GM18508 (cell line): ENCODE results near the gene SNORC.

Source experiments
- ATAC-seq: cut with Tn5 transposase; IDR thresholded peaks from one replicate; pipeline ENCODE4 v1.9.1; 2021; ENCODE audit warnings: moderate number of reproducible peaks; ENCODE audit not compliant: insufficient read depth, unreplicated experiment

Gene SNORC

GRCh38 chr2:232920055-232920454 lies 50.0 kb downstream of the SNORC start:
- ATAC-seq: no peak

- ATAC-seq: no peak
These were observed 50.7 kb downstream of the SNORC start for GRCh38 chr2:232920760-232921159.

- no peak for ATAC-seq
These were observed 54.4 kb downstream of the SNORC start for GRCh38 chr2:232924433-232924832.

- ATAC-seq: no peak
These were observed 55.2 kb downstream of the SNORC start for GRCh38 chr2:232925153-232925820.

GRCh38 chr2:232925821-232926156 lies 55.7 kb downstream of the SNORC start:
- ATAC-seq: no peak

GRCh38 chr2:232926431-232926939 lies 56.4 kb downstream of the SNORC start:
- ATAC-seq: no peak

- no peak for ATAC-seq
These were observed 57.1 kb downstream of the SNORC start for GRCh38 chr2:232927032-232927792.

- no peak for ATAC-seq
These were observed 57.9 kb downstream of the SNORC start for GRCh38 chr2:232927793-232928550.
